ENCODE data around the gene PLXNB2. TPM values are rescaled to one million over a fixed set of nuclear protein-coding genes. Genes with fewer than 3 reads are reported as not detected.

PLXNB2 gene
- total and polyA plus RNA-seq, 11 donors, result 35.1 to 139 (median 53.0) TPM

GRCh38 chr22:50310031-50310722 lies 2.7 kb upstream of the PLXNB2 start:
- WGBS, 4 donors, result 94 to 95% (median 95%) methylated on average over 19 to 21 of the region's 21 CpGs
- no peaks in the 10 kb centered on the region for H3K9me3 ChIP-seq

GRCh38 chr22:50309601-50309991 lies 2.1 kb upstream of the PLXNB2 start:
- Histone ChIP-seq H3K4me1 (peaks cover 5 to 56% (median 37%) of the 10 kb centered on the region in 12 donors), H3K4me3 (no peak overlapping the region), H3K9me3 (no peaks in the 10 kb centered on the region), H3K27ac (peak overlapping the region in 11 of 12 donors; percentile 74 to 95 (median 89)), H3K27me3 (no peaks in the 10 kb centered on the region), H3K36me3 (no peaks in the 10 kb centered on the region)
- DNase-seq (peak in 3 of 5 donors; percentile 17 to 62 (median 20)), ATAC-seq (no peak)
- intact Hi-C loops (cut with DNase I), result loop anchor here in 2 of 10 donors (5.0 kb wide), 1 partner anchor 37 kb away; the partner anchor contains the start of gene MAPK11 (in 2 of the 2)
- TF ChIP-seq POLR2A (IDR thresholded peaks at IDR 0.05) (no peak), CTCF (IDR thresholded peaks at IDR 0.05) (no peak)
- 72 to 86% (median 74%) methylated on average over 5 to 7 of the region's 7 CpGs for WGBS, 4 donors

More at GRCh38 chr22:50310031-50310722, 2.7 kb upstream of the PLXNB2 start:
- no peak overlapping the region for H3K4me3 ChIP-seq
- no peaks in the 10 kb centered on the region for H3K36me3 ChIP-seq
- intact Hi-C loops (cut with DNase I), result no loop called here
- no peaks in the 10 kb centered on the region for H3K27me3 ChIP-seq
- peak in 3 of 5 donors; percentile 8 to 53 (median 18) for DNase-seq
- H3K4me1 ChIP-seq, result peaks cover 5 to 56% (median 32%) of the 10 kb centered on the region in 12 donors
- peak overlapping the region in 2 of 12 donors; percentile 74 to 95 for H3K27ac ChIP-seq
- no peak for ATAC-seq
- no peak for TF ChIP-seq POLR2A (IDR thresholded peaks at IDR 0.05)
- TF ChIP-seq CTCF (IDR thresholded peaks at IDR 0.05), result no peak

DNA sequence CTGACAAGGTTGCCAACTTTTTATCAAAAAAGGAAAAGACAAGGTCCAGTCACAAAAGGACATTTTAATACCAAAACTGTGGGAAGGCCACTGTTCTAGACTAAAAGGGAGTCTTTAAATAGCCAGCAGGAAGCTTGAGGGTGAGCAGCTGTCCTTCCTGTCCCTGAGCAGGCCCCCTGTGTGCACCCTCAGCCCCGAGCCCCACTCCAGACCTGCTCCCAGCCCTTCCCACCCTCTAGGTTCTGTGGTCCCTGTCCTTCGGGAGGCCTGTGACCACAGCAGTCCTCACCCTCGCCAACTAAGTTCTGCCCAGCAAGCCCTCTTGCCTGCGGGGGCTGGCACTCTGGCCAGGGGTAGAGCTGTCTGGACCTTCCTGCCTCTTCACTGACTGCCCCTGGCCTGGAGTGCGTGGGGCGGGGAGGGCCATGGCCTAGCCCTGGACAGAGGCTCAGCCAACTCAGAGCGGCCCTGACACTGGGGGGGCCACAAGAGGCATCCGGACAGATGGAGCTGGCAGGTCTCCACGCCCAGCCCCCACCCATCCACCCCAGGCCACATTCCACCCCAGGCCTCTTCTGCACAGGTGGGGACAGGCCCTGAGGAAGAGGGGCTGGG lies 1.6 kb upstream of the PLXNB2 start:
- H3K9me3 ChIP-seq, result no peaks in the 10 kb centered on the region
- no peak for TF ChIP-seq CTCF (IDR thresholded peaks at IDR 0.05)
- TF ChIP-seq POLR2A (IDR thresholded peaks at IDR 0.05), result no peak
- intact Hi-C loops (cut with DNase I), result loop anchor here in 3 of 10 donors (1.0 to 5.0 kb wide), 2 partner anchors 18 to 37 kb away; partner anchors contain the start of genes MAPK11 (in 2 of the 3) and DENND6B (in 1 of the 3)
- peaks cover 7 to 58% (median 41%) of the 10 kb centered on the region in 12 donors for H3K4me1 ChIP-seq
- no peak overlapping the region for H3K4me3 ChIP-seq
- H3K27me3 ChIP-seq, result no peaks in the 10 kb centered on the region
- WGBS, 4 donors, result 36 to 51% (median 37%) methylated on average over 9 of the region's 9 CpGs
- no peaks in the 10 kb centered on the region for H3K36me3 ChIP-seq
- peak overlapping the region; percentile 74 to 95 (median 89) for H3K27ac ChIP-seq
- DNase-seq, result peak in 2 of 5 donors; percentile 32 to 38
- no peak for ATAC-seq

- ATAC-seq, result peak; percentile 45 to 75 (median 56)
- Histone ChIP-seq H3K9me3 (no peaks in the 10 kb centered on the region), H3K36me3 (no peaks in the 10 kb centered on the region), H3K4me3 (peak overlapping the region in 8 of 12 donors; percentile 6 to 38 (median 31)), H3K4me1 (peaks cover 13 to 58% (median 46%) of the 10 kb centered on the region in 12 donors), H3K27ac (peak overlapping the region; percentile 74 to 95 (median 89)), H3K27me3 (no peaks in the 10 kb centered on the region)
- 25 to 44% (median 38%) methylated on average over 6 to 7 of the region's 7 CpGs for WGBS, 4 donors
- DNase-seq, result peak; percentile 90 to 94 (median 93)
- TF ChIP-seq POLR2A (IDR thresholded peaks at IDR 0.05) (peak in 1 of 2 donors; percentile 30), CTCF (IDR thresholded peaks at IDR 0.05) (no peak)
- intact Hi-C loops (cut with DNase I), result loop anchor here in 3 of 10 donors (1.0 to 5.0 kb wide), 2 partner anchors 19 to 36 kb away; partner anchors contain the start of genes MAPK11 (in 2 of the 3) and DENND6B (in 1 of the 3)
These were observed 1.1 kb upstream of the PLXNB2 start for GRCh38 chr22:50308597-50308935.

Data from heart left ventricle (tissue), 16 donors.